Omental fat pad (tissue), 4 donors: Measurements from ENCODE around the gene DCHS2. TPM values are rescaled to one million over a fixed set of nuclear protein-coding genes. Genes with fewer than 3 reads are reported as not detected.

ENCODE experiments used
- ATAC-seq: fragments of 150-250 bp; one replicate; pipeline ENCODE4 v1.9.1; 2016; ENCODE audit warnings: mild to moderate bottlenecking, moderate library complexity; ENCODE audit not compliant: low FRiP score
- DNase-seq: peaks from one replicate; pipeline ENCODE4 v3.0.0-alpha.2; 2019; ENCODE audit warnings: low spot score
- CTCF ChIP-seq, 3 donors: fragments of 450-650 bp; IDR thresholded peaks; one replicate each; pipeline ENCODE4 v1.5.1; 2016 to 2017; ENCODE audit warnings: antibody characterized with exemption in 3 of 3, mild to moderate bottlenecking in 3 of 3, moderate library complexity in 2 of 3
- total RNA-seq, 4 donors: library from RNA; depleted of rRNA; stranded (reverse); fragments of >200 nt; gene quantifications; one replicate each; pipeline ENCODE4 v1.1.0, GENCODE V29; 2016

The DCHS2 gene
- total RNA-seq, 4 donors from 2014 or later: 0.06 to 2.0 (median 0.72) TPM

- ATAC-seq (no peak), DNase-seq (no peak)
- no peak for TF ChIP-seq CTCF (IDR thresholded peaks at IDR 0.05)
Observed at GRCh38 chr4:154456240-154456639, 35.4 kb downstream of the DCHS2 start.

DNA sequence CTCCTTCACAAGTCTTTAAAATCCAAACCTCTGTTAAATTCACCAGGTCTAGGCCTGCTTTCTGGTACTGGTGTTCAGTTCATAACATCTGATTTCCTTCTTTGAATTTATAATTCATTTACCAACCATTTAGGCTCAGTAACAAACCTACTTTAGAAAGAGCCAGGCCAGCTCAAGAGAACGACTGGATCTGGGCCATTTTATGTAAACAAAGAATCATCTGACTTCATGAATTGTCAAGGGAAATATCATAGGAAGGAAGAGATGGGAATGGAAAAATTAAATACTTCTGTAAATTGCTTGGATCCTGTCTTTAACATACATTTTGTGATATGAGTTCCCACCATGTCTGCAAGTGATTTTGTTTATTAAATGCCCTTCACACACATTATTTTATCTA lies 36.5 kb downstream of the DCHS2 start:
- no peak for TF ChIP-seq CTCF (IDR thresholded peaks at IDR 0.05)
- no peak for DNase-seq
- ATAC-seq: no peak

GRCh38 chr4:154454710-154455109 lies 36.9 kb downstream of the DCHS2 start:
- TF ChIP-seq CTCF (IDR thresholded peaks at IDR 0.05): no peak
- DNase-seq (no peak), ATAC-seq (no peak)

DNA sequence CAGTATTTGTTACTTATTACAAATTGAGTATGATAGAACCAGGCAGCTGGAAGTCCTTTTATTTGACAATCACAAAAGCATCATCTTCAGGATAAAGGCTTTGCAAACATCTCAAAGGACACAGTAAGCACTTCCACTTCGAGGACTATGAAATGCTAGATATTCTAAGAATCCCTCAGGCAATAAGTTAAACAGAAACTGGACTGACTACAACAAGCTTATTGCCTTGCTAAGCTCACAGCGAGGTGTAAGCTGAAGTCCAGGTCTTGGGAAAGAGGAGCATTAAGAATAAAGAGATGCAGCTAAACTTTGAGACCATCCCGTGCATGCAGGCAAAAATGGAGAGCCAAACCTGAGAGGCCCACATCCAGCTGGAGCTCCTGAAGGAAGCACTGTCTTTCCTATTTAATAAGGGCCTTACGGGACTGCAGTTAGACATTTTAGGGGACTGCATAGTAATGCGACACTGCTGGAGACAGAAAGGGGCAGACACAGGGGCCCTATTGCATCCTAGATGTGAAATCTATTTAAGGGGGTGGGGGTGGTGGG lies 38.7 kb downstream of the DCHS2 start:
- DNase-seq: no peak
- TF ChIP-seq CTCF (IDR thresholded peaks at IDR 0.05): no peak
- ATAC-seq: no peak

DNA sequence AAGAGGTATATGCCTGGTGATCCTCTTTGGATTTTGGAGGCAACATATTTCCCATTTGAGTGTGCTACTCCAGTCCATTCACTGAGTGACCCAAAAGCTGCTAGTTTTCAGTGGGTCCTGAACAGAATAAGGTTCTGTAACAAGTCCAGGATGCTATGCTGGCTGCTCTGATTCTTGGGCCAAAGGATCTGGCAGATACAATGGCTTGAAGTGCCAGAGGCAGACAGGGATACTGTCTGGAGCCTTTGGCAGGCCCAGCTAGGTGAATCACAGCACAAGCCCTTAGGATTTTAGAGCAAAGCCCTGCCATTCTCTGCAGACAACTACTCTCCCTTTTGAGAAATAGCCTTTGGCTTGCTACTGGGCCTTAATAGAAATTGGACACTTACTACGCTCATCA lies 40.6 kb downstream of the DCHS2 start:
- TF ChIP-seq CTCF (IDR thresholded peaks at IDR 0.05): no peak
- DNase-seq (no peak), ATAC-seq (no peak)

DNA sequence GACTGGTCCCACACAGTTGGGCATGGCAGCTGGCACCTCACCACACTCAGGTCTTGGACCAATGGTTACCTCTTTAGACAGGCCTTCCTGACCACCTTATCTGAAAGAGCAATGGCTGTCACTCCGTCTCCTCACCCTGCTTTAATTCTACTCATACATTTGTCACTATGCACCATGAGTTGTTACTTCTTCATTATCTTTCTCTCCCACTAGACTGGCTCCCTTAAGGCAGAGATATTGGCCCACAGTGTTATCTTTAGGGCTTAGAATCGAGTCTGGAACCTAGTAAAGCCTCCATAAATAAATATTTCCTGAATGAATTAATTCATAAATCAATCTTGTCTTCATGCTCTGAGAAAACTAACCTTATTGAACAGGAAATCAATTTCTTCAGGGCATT lies 46.6 kb downstream of the DCHS2 start:
- DNase-seq: no peak
- TF ChIP-seq CTCF (IDR thresholded peaks at IDR 0.05): no peak
- no peak for ATAC-seq

- ATAC-seq: no peak
- TF ChIP-seq CTCF (IDR thresholded peaks at IDR 0.05): no peak
- no peak for DNase-seq
Observed at GRCh38 chr4:154441982-154442381, 49.6 kb downstream of the DCHS2 start.
